ENCODE data around the gene FGF14. TPM values are rescaled to one million over a fixed set of nuclear protein-coding genes. Genes with fewer than 3 reads are reported as not detected.

The FGF14 gene
- total RNA-seq, 4 donors from 2014 or later, result 0.36 to 1.9 (median 0.45) TPM

GRCh38 chr13:101893021-101893420, 508.8 kb downstream of the FGF14 start:
- 39 to 50% methylated on average over 1 of the region's 1 CpG for WGBS, 2 donors
- intact Hi-C loops (cut with DNase I; ENCODE audit: low total_unique reads), result no loop called here
- no peak for TF ChIP-seq POLR2A (IDR thresholded peaks at IDR 0.05)
- no peak for TF ChIP-seq CTCF (IDR thresholded peaks at IDR 0.05)
- H3K4me3 ChIP-seq (ENCODE audit: low read depth, poor library complexity, severe bottlenecking), result no peak overlapping the region
- no peak for DNase-seq (ENCODE audit: low spot score in 2 of 2)

- TF ChIP-seq CTCF (IDR thresholded peaks at IDR 0.05), result no peak
- no peak for TF ChIP-seq POLR2A (IDR thresholded peaks at IDR 0.05)
- intact Hi-C loops (cut with DNase I; ENCODE audit: low total_unique reads), result no loop called here
- no peak for DNase-seq (ENCODE audit: low spot score in 2 of 2)
- 15 to 24% methylated on average over 1 of the region's 1 CpG for WGBS, 2 donors
- H3K4me3 ChIP-seq (ENCODE audit: low read depth, poor library complexity, severe bottlenecking), result no peak overlapping the region
These were observed 509.6 kb downstream of the FGF14 start for GRCh38 chr13:101892296-101892695.

GRCh38 chr13:101881593-101881992, 520.3 kb downstream of the FGF14 start:
- no peak for TF ChIP-seq CTCF (IDR thresholded peaks at IDR 0.05)
- no peak for TF ChIP-seq POLR2A (IDR thresholded peaks at IDR 0.05)
- no peak for DNase-seq (ENCODE audit: low spot score in 2 of 2)
- H3K4me3 ChIP-seq (ENCODE audit: low read depth, poor library complexity, severe bottlenecking), result no peak overlapping the region
- WGBS, 2 donors, result 81 to 82% methylated on average over 3 of the region's 3 CpGs
- intact Hi-C loops (cut with DNase I; ENCODE audit: low total_unique reads), result no loop called here

GRCh38 chr13:101880581-101880980, 521.3 kb downstream of the FGF14 start:
- H3K4me3 ChIP-seq (ENCODE audit: low read depth, poor library complexity, severe bottlenecking), result no peak overlapping the region
- TF ChIP-seq POLR2A (IDR thresholded peaks at IDR 0.05) (no peak), CTCF (IDR thresholded peaks at IDR 0.05) (no peak)
- no peak for DNase-seq (ENCODE audit: low spot score in 2 of 2)
- intact Hi-C loops (cut with DNase I; ENCODE audit: low total_unique reads), result no loop called here
- WGBS, 2 donors, result 78 to 83% methylated on average over 4 of the region's 4 CpGs

GRCh38 chr13:101876951-101877350, 524.9 kb downstream of the FGF14 start:
- TF ChIP-seq POLR2A (IDR thresholded peaks at IDR 0.05) (no peak), CTCF (IDR thresholded peaks at IDR 0.05) (no peak)
- intact Hi-C loops (cut with DNase I; ENCODE audit: low total_unique reads), result no loop called here
- H3K4me3 ChIP-seq (ENCODE audit: low read depth, poor library complexity, severe bottlenecking), result no peak overlapping the region
- no peak for DNase-seq (ENCODE audit: low spot score in 2 of 2)
- WGBS, 2 donors, result 90 to 92% methylated on average over 6 of the region's 6 CpGs

- intact Hi-C loops (cut with DNase I; ENCODE audit: low total_unique reads), result no loop called here
- WGBS, 2 donors, result 74 to 82% methylated on average over 7 of the region's 7 CpGs
- DNase-seq (ENCODE audit: low spot score in 2 of 2), result no peak
- no peak for TF ChIP-seq CTCF (IDR thresholded peaks at IDR 0.05)
- no peak for TF ChIP-seq POLR2A (IDR thresholded peaks at IDR 0.05)
- H3K4me3 ChIP-seq (ENCODE audit: low read depth, poor library complexity, severe bottlenecking), result no peak overlapping the region
These were observed 526.0 kb downstream of the FGF14 start for GRCh38 chr13:101875717-101876393.

Measured in lower leg skin (tissue), 4 donors.